ENCODE results near the gene NPTN.
"Not testable (repeated sequence)": the region's sequence is repeated elsewhere in the genome, so short reads cannot be mapped to it uniquely, and the experiment has no call there.

Gene NPTN

DNA sequence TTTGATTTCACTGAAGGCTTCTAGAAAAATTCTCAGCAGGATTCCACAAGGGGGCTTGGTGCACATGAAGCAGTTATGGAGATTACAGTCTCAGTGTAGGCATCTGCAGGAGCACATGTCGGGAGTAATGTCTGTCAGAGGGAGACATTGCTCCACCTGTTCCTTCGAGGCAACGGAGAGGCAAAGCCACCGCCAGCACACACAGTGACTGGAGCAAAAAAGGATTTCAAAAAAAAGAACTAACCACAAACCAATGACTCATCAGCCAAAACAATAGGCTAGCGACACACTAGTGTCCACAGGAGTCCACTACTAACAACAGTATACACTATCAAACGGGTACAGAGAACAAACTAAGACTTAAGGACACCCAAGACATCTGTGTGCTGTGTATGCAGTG lies 68.9 kb downstream of the NPTN start:
- TF ChIP-seq, protein P1, sequence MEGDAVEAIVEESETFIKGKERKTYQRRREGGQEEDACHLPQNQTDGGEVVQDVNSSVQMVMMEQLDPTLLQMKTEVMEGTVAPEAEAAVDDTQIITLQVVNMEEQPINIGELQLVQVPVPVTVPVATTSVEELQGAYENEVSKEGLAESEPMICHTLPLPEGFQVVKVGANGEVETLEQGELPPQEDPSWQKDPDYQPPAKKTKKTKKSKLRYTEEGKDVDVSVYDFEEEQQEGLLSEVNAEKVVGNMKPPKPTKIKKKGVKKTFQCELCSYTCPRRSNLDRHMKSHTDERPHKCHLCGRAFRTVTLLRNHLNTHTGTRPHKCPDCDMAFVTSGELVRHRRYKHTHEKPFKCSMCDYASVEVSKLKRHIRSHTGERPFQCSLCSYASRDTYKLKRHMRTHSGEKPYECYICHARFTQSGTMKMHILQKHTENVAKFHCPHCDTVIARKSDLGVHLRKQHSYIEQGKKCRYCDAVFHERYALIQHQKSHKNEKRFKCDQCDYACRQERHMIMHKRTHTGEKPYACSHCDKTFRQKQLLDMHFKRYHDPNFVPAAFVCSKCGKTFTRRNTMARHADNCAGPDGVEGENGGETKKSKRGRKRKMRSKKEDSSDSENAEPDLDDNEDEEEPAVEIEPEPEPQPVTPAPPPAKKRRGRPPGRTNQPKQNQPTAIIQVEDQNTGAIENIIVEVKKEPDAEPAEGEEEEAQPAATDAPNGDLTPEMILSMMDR (conservative IDR thresholded peaks at IDR 0.05; ENCODE audit: low read depth, low read length) = peak; percentile 48
- H3K4me3 ChIP-seq (ENCODE audit: low read length) = no peak overlapping the region
- DNase-seq (ENCODE audit: low read depth) = peak; percentile 25

DNA sequence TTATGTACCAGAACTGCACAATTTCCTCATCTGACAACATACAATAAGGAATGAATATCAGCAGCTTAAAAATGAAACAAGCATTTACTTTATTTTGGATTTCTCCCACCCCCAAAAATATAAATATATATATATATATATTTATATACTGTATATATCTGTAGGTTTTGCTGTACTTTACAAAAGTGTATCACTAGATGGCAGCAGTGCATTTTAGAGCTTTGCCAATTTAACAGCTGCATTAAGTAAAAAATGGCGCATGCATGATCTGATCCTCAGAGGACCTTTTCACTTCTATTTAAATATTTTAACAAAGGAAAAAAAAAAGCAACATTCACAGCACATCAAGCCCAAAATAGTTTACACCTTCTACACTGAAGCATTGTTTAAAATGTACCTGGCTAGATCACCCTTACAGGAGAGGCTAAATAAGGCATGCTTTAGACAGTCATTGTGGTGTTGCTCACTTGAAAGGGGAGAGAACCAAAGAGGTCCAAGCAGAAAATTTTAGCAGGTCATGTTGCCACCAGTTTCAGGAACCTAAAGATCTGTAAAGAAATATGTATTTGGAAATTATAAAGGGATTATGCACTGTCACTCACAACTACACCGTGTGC lies 72.6 kb downstream of the NPTN start:
- TF ChIP-seq, protein P1 (conservative IDR thresholded peaks at IDR 0.05; ENCODE audit: low read depth, low read length) = peak; percentile 51
- DNase-seq (ENCODE audit: low read depth) = peak; percentile 46
- H3K4me3 ChIP-seq (ENCODE audit: low read length) = no peak overlapping the region

DNA sequence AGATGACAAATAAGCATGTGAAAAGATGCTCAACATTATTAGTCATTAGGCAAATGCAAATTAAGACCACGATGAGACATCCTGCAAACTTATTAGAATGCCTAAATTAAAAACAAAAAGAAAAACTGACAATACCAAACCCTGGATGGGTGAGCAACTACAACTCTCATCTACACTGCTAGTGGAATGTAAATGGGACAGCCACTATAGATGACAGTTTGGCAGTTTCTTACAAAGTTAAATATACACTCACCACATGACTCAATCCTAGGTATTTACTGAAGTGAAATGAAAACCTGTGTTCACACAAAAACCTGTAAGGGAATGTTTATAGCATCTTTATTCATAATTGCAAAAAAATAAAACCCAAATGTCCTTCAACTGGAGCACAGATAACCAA lies 74.7 kb downstream of the NPTN start:
- TF ChIP-seq, protein P1 (conservative IDR thresholded peaks at IDR 0.05; ENCODE audit: low read depth, low read length) = no peak
- no peak for DNase-seq (ENCODE audit: low read depth)
- no peak overlapping the region for H3K4me3 ChIP-seq (ENCODE audit: low read length)

DNA sequence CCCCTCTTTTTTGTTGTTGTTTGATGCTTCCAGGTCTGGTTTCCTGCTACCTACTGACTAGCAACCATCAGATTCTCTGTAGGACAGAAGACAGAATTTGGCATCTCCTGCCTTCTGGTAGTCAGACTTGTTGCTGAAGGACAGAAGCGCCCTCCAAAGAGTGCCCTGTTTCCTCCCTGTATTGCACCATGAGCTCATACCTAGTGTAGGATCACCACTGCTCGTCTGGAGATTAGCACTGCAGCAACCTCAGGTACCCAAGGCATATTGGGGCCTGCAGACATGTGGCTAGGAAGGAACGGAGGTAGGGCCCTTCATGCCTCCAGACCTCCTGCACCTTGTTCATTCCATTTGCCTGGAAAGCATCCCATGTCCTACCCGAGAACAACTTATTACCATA lies 78.1 kb downstream of the NPTN start:
- DNase-seq (ENCODE audit: low read depth) = no peak

DNA sequence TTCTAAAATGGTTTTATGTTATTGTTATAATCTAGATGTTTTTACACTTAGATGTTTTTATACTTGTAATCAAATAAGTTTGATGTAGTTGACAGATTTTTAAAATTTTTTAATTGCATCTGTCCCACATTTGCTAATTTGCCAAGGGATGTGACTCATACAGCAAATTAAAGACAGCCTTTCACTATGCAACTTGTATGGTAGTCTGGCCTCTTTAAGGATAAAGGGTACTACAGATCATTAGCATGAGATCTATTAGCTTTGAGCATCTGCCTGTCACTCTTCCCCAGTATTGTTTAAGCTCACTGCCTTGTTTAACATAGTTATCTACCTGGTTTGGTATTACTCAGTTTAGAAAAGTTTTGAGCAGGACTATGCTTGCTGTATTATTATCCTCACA lies 83.0 kb downstream of the NPTN start:
- TF ChIP-seq, protein P1 (conservative IDR thresholded peaks at IDR 0.05; ENCODE audit: low read depth, low read length) = no peak
- no peak for DNase-seq (ENCODE audit: low read depth)
- no peak overlapping the region for H3K4me3 ChIP-seq (ENCODE audit: low read length)

More for the DNA sequence above, 78.1 kb downstream of the NPTN start:
- TF ChIP-seq, protein P1 (conservative IDR thresholded peaks at IDR 0.05; ENCODE audit: low read depth, low read length) = no peak
- no peak overlapping the region for H3K4me3 ChIP-seq (ENCODE audit: low read length)

DNA sequence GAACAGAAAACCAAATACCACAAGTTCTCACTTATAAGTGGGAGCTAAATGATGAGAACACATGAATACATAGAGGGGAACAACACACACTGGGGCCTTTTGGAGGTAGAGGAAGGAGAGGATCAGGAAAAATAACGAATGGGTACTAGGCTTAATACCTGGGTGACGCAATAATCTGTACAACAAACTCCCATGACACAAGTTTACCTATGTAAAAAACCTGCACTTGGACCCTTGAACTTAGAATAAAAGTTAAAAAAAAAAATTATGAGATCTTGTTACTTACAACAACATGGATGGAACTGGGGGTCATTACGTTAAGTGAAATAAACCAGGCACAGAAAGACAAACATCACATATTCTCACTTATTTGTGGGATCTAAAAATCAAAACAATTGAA lies 84.3 kb downstream of the NPTN start:
- not testable (repeated sequence) for DNase-seq (ENCODE audit: low read depth); H3K4me3 ChIP-seq (ENCODE audit: low read length)

DNA sequence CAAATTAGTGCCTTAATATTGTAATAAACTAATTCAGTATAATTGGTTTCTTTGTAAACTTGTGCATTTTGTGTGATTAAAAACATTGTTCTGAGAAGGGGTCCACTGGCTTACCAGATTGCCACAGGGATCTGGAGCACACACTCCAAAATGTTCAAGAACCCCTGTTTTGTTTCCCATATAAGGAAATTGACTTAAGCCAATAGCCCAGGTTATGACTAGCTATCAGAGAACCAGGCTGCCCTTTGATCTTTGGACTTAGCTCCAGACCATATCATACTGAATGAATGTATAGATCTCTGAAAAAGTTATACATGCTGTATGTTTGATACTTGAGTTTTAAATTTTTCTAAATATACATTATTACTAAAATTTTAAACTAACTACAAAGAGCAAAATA lies 91.7 kb downstream of the NPTN start:
- TF ChIP-seq, protein P1 (conservative IDR thresholded peaks at IDR 0.05; ENCODE audit: low read depth, low read length) = no peak
- H3K4me3 ChIP-seq (ENCODE audit: low read length) = no peak overlapping the region

More for the DNA sequence above, 91.7 kb downstream of the NPTN start:
- DNase-seq (ENCODE audit: low read depth) = no peak
